Endothelial cell of umbilical vein (primary cell): ENCODE data around the gene GAS7. TPM values are rescaled to one million over a fixed set of nuclear protein-coding genes. Genes with fewer than 3 reads are reported as not detected.

ENCODE experiments used
- BruUV-seq: library from RNA; stranded (reverse); fragments of 400-500 nt; replicated peaks from 2 replicates; lab custom pipeline; 2021; lab: Mats Ljungman, UMichigan
- CTCF ChIA-PET: fragments of 300-600, 350-600 bp; sonication (Branson Sonifier 250); formaldehyde crosslinking; loops from one replicate; lab custom pipeline; 2021; ENCODE audit warnings: antibody characterized with exemption, inconsistent platforms; lab: Charles Lee
- POLR2A ChIA-PET: fragments of 300-600, 350-600 bp; sonication (Branson Sonifier 250); formaldehyde crosslinking; loops from one replicate; lab custom pipeline; 2021; ENCODE audit warnings: antibody characterized with exemption, inconsistent platforms; lab: Charles Lee
- DNase-seq: peaks from one replicate; pipeline ENCODE4 v3.0.0-alpha.2; 2011; ENCODE audit warnings: low read depth, low spot score
- FAIRE-seq: peaks from 2 replicates; lab custom pipeline; 2011; peaks lifted over from hg19 to GRCh38; lab: Jason Lieb, UNC
- H2AFZ ChIP-seq: 2 replicates; pipeline ENCODE4 v1.6.0; 2012; ENCODE audit warnings: low read depth, low read length, control low read depth, inconsistent platforms
- H3K27ac ChIP-seq: 2 replicates; pipeline ENCODE4 v1.5.1; 2011; ENCODE audit warnings: low read depth, mild to moderate bottlenecking, control low read depth, low read length, moderate library complexity; ENCODE audit not compliant: insufficient read depth
- H3K27me3 ChIP-seq, 2 experiments: 2 replicates each; pipeline versions ENCODE4 v1.6.0 to v1.6.1; 2011; ENCODE audit warnings: low read length in 2 of 2, mixed read lengths in 1 of 2; ENCODE audit not compliant: control insufficient read depth in 2 of 2, insufficient read depth in 2 of 2
- H3K36me3 ChIP-seq, 2 experiments: 2 replicates in 1 of 2; 3 replicates in 1 of 2; pipeline ENCODE4 v1.5.1; 2011; ENCODE audit warnings: low read length in 2 of 2, mild to moderate bottlenecking in 1 of 2, moderate library complexity in 1 of 2; ENCODE audit not compliant: control insufficient read depth in 2 of 2, insufficient read depth in 2 of 2; ENCODE audit errors: extremely low read depth in 1 of 2
- H3K4me1 ChIP-seq: 3 replicates; pipeline ENCODE4 v1.5.1; 2011; ENCODE audit warnings: mild to moderate bottlenecking, low read length; ENCODE audit not compliant: control insufficient read depth, insufficient read depth; ENCODE audit errors: extremely low read depth
- H3K4me2 ChIP-seq: 2 replicates; pipeline ENCODE4 v1.6.1; 2011; ENCODE audit warnings: low read length, control low read depth, mixed read lengths; ENCODE audit not compliant: insufficient read depth
- H3K4me3 ChIP-seq, 3 experiments: fragments of 200-600 bp in 1 of 3; sonication (generic), shearing (Covaris generic) in 1 of 3; replicated peaks in 1 of 3; 2 replicates each; pipeline ENCODE4 v1.5.1; 2011 to 2016; ENCODE audit warnings: control low read depth in 3 of 3, low read length in 3 of 3, mild to moderate bottlenecking in 2 of 3, inconsistent platforms in 1 of 3, low read depth in 1 of 3, moderate library complexity in 1 of 3; ENCODE audit not compliant: insufficient read depth in 1 of 3
- H3K79me2 ChIP-seq: 2 replicates; pipeline ENCODE4 v1.6.0; 2012; ENCODE audit warnings: low read length, inconsistent platforms; ENCODE audit not compliant: control insufficient read depth, insufficient read depth
- H3K9ac ChIP-seq: replicated peaks from 2 replicates; pipeline ENCODE3; 2011; ENCODE audit warnings: low read length, control low read depth; ENCODE audit not compliant: insufficient read depth; ENCODE audit errors: extremely low read depth
- H3K9me1 ChIP-seq: replicated peaks from 3 replicates; pipeline ENCODE4 v1.6.0; 2011; ENCODE audit warnings: mild to moderate bottlenecking, low read length; ENCODE audit not compliant: control insufficient read depth, insufficient read depth; ENCODE audit errors: extremely low read depth
- H3K9me3 ChIP-seq: replicated peaks from 2 replicates; pipeline ENCODE4 v1.5.1; 2012; ENCODE audit warnings: low read length, inconsistent platforms; ENCODE audit not compliant: control insufficient read depth, insufficient read depth
- H4K20me1 ChIP-seq: replicated peaks from 2 replicates; pipeline ENCODE3; 2011; ENCODE audit warnings: mild to moderate bottlenecking, low read length; ENCODE audit not compliant: control insufficient read depth, insufficient read depth; ENCODE audit errors: extremely low read depth
- EZH2 ChIP-seq: IDR thresholded peaks from 2 replicates; pipeline ENCODE4 v1.6.1; 2012; ENCODE audit warnings: borderline replicate concordance, low read depth, mild to moderate bottlenecking, moderate library complexity, low read length, inconsistent platforms; ENCODE audit not compliant: severe bottlenecking
- FOS ChIP-seq: IDR thresholded peaks from 2 replicates; pipeline ENCODE4 v1.6.1; 2011; ENCODE audit warnings: mild to moderate bottlenecking, low read length, moderate library complexity, borderline replicate concordance; ENCODE audit not compliant: insufficient read depth
- GATA2 ChIP-seq: IDR thresholded peaks from 2 replicates; pipeline ENCODE4 v1.7.0; 2011; ENCODE audit warnings: low read depth, mild to moderate bottlenecking, moderate library complexity, mixed read lengths, low read length; ENCODE audit not compliant: insufficient read length, insufficient read depth
- JUN ChIP-seq: IDR thresholded peaks from 2 replicates; pipeline ENCODE4 v1.6.1; 2011; ENCODE audit warnings: borderline replicate concordance, low read depth; ENCODE audit not compliant: insufficient read length, insufficient read depth
- MYC ChIP-seq: IDR thresholded peaks from one replicate; pipeline ENCODE4 v1.6.1; 2011; ENCODE audit warnings: mild to moderate bottlenecking, low read depth, low read length
- POLR2A ChIP-seq: IDR thresholded peaks from 2 replicates; pipeline ENCODE4 v1.6.1; 2012; ENCODE audit warnings: low read depth, mild to moderate bottlenecking, control low read depth, low read length
- POLR2AphosphoS5 ChIP-seq: IDR thresholded peaks from 2 replicates; pipeline ENCODE4 v1.6.1; 2012; ENCODE audit warnings: low read depth, mild to moderate bottlenecking, control low read depth, low read length, moderate library complexity; ENCODE audit not compliant: insufficient read depth
- dilution Hi-C: fragments of 300-500 bp; cut with MboI; formaldehyde crosslinking; loops from one replicate; pipeline ENCODE4 v1.15.0; 2019; ENCODE audit warnings: low sequenced_read_pairs; ENCODE audit not compliant: extremely low pct_ligation_motif_present
- intact Hi-C: fragments of 100-400 bp; cut with micrococcal nuclease; formaldehyde crosslinking; loops from one replicate; pipeline ENCODE4 v1.10.0; 2022
- polyA plus RNA-seq, 4 experiments: library from polyadenylated mRNA; depleted of rRNA in 3 of 4; stranded (reverse) in 3 of 4; unstranded in 1 of 4; fragments of >200 nt; gene quantifications; 2 replicates each; pipeline versions ENCODE4 v1.2.1 to v1.2.3, GENCODE V29; 2011 to 2012; ENCODE audit warnings: missing spikeins in 1 of 4
- total RNA-seq: library from RNA; stranded (reverse); gene quantifications from 2 replicates; pipeline ENCODE4 v1.2.3, GENCODE V29; 2021
- TF ChIP-seq, protein P1 (sequence below): IDR thresholded peaks from 2 replicates; pipeline ENCODE4 v1.6.1; 2011; ENCODE audit not compliant: insufficient read depth, insufficient read length
- TF ChIP-seq, protein P2 (sequence below), 2 donors: IDR thresholded peaks; 1 replicate in 1 of 2; 2 replicates in 1 of 2; pipeline ENCODE4 v1.5.1; 2011; ENCODE audit warnings: low read length in 2 of 2, mild to moderate bottlenecking in 2 of 2, moderate library complexity in 2 of 2, control low read depth in 1 of 2, inconsistent platforms in 1 of 2, low read depth in 1 of 2; ENCODE audit not compliant: insufficient read depth in 1 of 2; ENCODE audit errors: extremely low read depth in 1 of 2

GAS7 gene
- total and polyA plus RNA-seq, 2 donors (not counting 3 experiments of a cell fraction or from before 2014, with no cell fraction given) = not detected

DNA sequence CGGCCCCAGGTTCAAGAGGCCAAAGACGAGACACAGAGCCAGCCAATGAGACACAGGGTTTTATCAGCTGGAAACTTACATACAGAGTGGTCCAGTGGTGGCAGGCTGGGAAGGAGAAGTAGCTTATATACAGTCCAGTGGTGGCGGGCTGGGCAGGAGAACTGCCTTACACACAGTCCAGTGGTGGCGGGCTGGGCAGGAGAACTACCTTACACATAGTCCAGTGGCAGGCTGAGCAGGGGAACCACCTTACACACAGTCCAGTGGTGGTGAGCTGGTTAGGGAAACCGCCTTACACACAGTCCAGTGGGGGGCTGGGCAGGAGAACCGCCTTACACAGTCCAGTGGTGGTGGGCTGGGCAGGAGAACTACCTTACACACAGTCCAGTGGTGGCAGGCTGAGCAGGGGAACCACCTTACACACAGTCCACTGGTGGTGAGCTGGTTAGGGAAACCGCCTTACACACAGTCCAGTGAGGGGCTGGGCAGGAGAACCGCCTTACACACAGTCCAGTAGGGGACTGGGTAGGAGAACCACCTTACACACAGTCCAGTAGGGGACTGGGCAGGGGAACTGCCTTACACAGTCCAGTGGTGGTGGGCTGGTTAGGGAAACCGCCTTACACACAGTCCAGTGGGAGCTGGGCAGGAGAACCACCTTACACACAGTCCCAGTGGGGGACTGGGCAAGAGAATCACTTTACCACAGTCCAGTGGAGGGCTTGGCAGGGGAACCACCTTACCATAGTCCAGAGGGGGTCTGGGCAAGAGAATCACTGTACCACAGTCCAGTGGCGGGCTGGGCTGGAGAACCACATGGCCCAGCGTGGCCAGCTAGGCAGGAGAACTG, 90.9 kb downstream of the GAS7 start:
- DNase-seq (no peak), FAIRE-seq (no peak)
- Histone ChIP-seq H4K20me1 (no peaks in the 10 kb centered on the region), H3K9me1 (no peaks in the 10 kb centered on the region), H3K27ac (no peak overlapping the region), H2AFZ (no peak overlapping the region), H3K4me2 (no peak overlapping the region), H3K27me3 (no peaks in the 10 kb centered on the region), H3K9me3 (no peaks in the 10 kb centered on the region), H3K4me3 (no peak overlapping the region), H3K79me2 (no peaks in the 10 kb centered on the region), H3K36me3 (no peaks in the 10 kb centered on the region), H3K9ac (no peak overlapping the region), H3K4me1 (no peaks in the 10 kb centered on the region)
- ChIA-PET POLR2A (no interaction called here), CTCF (no interaction called here)
- intact Hi-C loops = no loop called here
- no peak for TF ChIP-seq FOS
- dilution Hi-C loops = no loop called here
- no TSS peak for BruUV-seq

DNA sequence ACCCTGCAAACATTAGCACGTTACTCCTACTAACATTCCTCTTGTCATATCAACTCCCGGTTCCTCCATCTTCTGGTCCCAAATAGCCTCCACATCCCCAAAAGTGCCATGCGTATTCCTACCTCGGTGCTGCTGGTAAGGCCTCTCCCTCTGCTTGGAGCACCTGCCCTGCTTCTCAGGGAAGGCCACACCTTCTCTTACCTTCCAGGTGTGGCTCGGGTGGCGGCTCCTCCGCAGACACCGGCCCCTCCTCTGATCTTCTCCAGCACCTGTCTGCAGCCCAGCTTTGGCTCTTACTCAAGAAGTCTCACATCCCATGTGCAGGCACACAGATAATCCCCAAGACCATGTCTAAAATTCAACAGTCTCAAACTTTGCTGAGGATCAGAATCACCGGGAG, 92.3 kb downstream of the GAS7 start:
- Histone ChIP-seq H3K79me2 (no peaks in the 10 kb centered on the region), H3K4me3 (no peak overlapping the region), H3K36me3 (no peaks in the 10 kb centered on the region), H3K9ac (no peak overlapping the region), H2AFZ (no peak overlapping the region), H4K20me1 (no peaks in the 10 kb centered on the region), H3K27me3 (no peaks in the 10 kb centered on the region), H3K9me1 (no peaks in the 10 kb centered on the region), H3K9me3 (peaks cover 3% of the 10 kb centered on the region), H3K4me1 (no peaks in the 10 kb centered on the region), H3K4me2 (no peak overlapping the region), H3K27ac (no peak overlapping the region)
- no peak for DNase-seq
- POLR2A ChIA-PET = no interaction called here
- dilution Hi-C loops (no loop called here), intact Hi-C loops (no loop called here)
- CTCF ChIA-PET = no interaction called here
- no peak for FAIRE-seq
- TF ChIP-seq, protein P1, sequence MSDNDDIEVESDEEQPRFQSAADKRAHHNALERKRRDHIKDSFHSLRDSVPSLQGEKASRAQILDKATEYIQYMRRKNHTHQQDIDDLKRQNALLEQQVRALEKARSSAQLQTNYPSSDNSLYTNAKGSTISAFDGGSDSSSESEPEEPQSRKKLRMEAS = no peak
- no peak for TF ChIP-seq POLR2A
- TF ChIP-seq, protein P2, sequence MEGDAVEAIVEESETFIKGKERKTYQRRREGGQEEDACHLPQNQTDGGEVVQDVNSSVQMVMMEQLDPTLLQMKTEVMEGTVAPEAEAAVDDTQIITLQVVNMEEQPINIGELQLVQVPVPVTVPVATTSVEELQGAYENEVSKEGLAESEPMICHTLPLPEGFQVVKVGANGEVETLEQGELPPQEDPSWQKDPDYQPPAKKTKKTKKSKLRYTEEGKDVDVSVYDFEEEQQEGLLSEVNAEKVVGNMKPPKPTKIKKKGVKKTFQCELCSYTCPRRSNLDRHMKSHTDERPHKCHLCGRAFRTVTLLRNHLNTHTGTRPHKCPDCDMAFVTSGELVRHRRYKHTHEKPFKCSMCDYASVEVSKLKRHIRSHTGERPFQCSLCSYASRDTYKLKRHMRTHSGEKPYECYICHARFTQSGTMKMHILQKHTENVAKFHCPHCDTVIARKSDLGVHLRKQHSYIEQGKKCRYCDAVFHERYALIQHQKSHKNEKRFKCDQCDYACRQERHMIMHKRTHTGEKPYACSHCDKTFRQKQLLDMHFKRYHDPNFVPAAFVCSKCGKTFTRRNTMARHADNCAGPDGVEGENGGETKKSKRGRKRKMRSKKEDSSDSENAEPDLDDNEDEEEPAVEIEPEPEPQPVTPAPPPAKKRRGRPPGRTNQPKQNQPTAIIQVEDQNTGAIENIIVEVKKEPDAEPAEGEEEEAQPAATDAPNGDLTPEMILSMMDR (IDR thresholded peaks at IDR 0.05; ENCODE audit: extremely low read depth in 1 of 2, insufficient read depth in 1 of 2, low read depth in 1 of 2, low read length in 2 of 2) = no peak
- TF ChIP-seq EZH2 = no peak
- TF ChIP-seq FOS = no peak
- TF ChIP-seq GATA2 = no peak
- TF ChIP-seq MYC = no peak
- TF ChIP-seq JUN = no peak
- no peak for TF ChIP-seq POLR2AphosphoS5
- BruUV-seq = no TSS peak
